H9 (cell line): Measurements from ENCODE around the gene MIGA2. TPM values are rescaled to one million over a fixed set of nuclear protein-coding genes. Genes with fewer than 3 reads are reported as not detected.

Source experiments
- DNase-seq: peaks from one replicate; pipeline ENCODE4 v3.0.0-alpha.2; 2017
- H2AFZ ChIP-seq: one replicate; pipeline ENCODE4 v1.6.1; 2013; ENCODE audit warnings: mild to moderate bottlenecking, low read length, control low read depth, moderate library complexity
- H2AK5ac ChIP-seq: 2 replicates; pipeline ENCODE4 v1.6.1; 2013; ENCODE audit warnings: low read length, control low read depth, mixed read lengths; ENCODE audit not compliant: insufficient read length
- H2BK120ac ChIP-seq: one replicate; pipeline ENCODE4 v1.6.1; 2013; ENCODE audit warnings: low read depth, mild to moderate bottlenecking, low read length, control low read depth, inconsistent platforms; ENCODE audit not compliant: poor library complexity, severe bottlenecking
- H2BK12ac ChIP-seq: 2 replicates; pipeline ENCODE4 v1.6.1; 2013; ENCODE audit warnings: low read length, control low read depth, mixed read lengths, low read depth; ENCODE audit not compliant: insufficient read length
- H2BK15ac ChIP-seq: 2 replicates; pipeline ENCODE4 v1.6.1; 2013; ENCODE audit warnings: low read depth, low read length, control low read depth
- H2BK20ac ChIP-seq: one replicate; pipeline ENCODE4 v1.6.1; 2013; ENCODE audit warnings: low read depth, mild to moderate bottlenecking, low read length, control low read depth, inconsistent platforms; ENCODE audit not compliant: poor library complexity, severe bottlenecking
- H2BK5ac ChIP-seq: 2 replicates; pipeline ENCODE4 v1.6.1; 2013; ENCODE audit warnings: low read length, control low read depth, mixed read lengths; ENCODE audit not compliant: insufficient read length
- H3K14ac ChIP-seq: 2 replicates; pipeline ENCODE4 v1.6.1; 2013; ENCODE audit warnings: low read length, control low read depth; ENCODE audit not compliant: insufficient read depth
- H3K18ac ChIP-seq: 2 replicates; pipeline ENCODE4 v1.6.1; 2013; ENCODE audit warnings: low read depth, mild to moderate bottlenecking, mixed read lengths, low read length, control low read depth; ENCODE audit not compliant: insufficient read length
- H3K23ac ChIP-seq: 2 replicates; pipeline ENCODE4 v1.6.1; 2013; ENCODE audit warnings: low read length, control low read depth, mixed read lengths, low read depth; ENCODE audit not compliant: insufficient read length
- H3K23me2 ChIP-seq: 2 replicates; pipeline ENCODE4 v1.6.1; 2013; ENCODE audit warnings: low read depth, mild to moderate bottlenecking, mixed read lengths, low read length, control low read depth; ENCODE audit not compliant: insufficient read length, poor library complexity, severe bottlenecking
- H3K27ac ChIP-seq: 2 replicates; pipeline ENCODE4 v1.5.1; 2013; ENCODE audit warnings: low read length, control low read depth, mixed read lengths, low read depth; ENCODE audit not compliant: insufficient read length
- H3K27me3 ChIP-seq: 2 replicates; pipeline ENCODE4 v1.6.1; 2013; ENCODE audit warnings: low read length, control low read depth, inconsistent platforms; ENCODE audit not compliant: insufficient read depth
- H3K4ac ChIP-seq: 2 replicates; pipeline ENCODE4 v1.6.1; 2013; ENCODE audit warnings: low read depth, mild to moderate bottlenecking, control low read depth, inconsistent platforms, low read length, moderate library complexity
- H3K4me1 ChIP-seq: 2 replicates; pipeline ENCODE4 v1.6.1; 2013; ENCODE audit warnings: low read length, control low read depth, inconsistent platforms; ENCODE audit not compliant: insufficient read depth
- H3K4me2 ChIP-seq: 2 replicates; pipeline ENCODE4 v1.6.1; 2013; ENCODE audit warnings: low read length, control low read depth, mixed read lengths; ENCODE audit not compliant: insufficient read length, insufficient read depth
- H3K56ac ChIP-seq: 2 replicates; pipeline ENCODE4 v1.6.1; 2013; ENCODE audit warnings: low read depth, mild to moderate bottlenecking, mixed read lengths, low read length, control low read depth; ENCODE audit not compliant: insufficient read length
- H3K79me1 ChIP-seq: 2 replicates; pipeline ENCODE4 v1.6.1; 2013; ENCODE audit warnings: low read depth, mild to moderate bottlenecking, moderate library complexity, low read length, control low read depth, inconsistent platforms; ENCODE audit not compliant: insufficient read depth, poor library complexity, severe bottlenecking
- H3K79me2 ChIP-seq: 2 replicates; pipeline ENCODE4 v1.6.1; 2013; ENCODE audit warnings: low read length, control low read depth, inconsistent platforms; ENCODE audit not compliant: insufficient read depth
- H3K9ac ChIP-seq: 2 replicates; pipeline ENCODE4 v1.6.1; 2013; ENCODE audit warnings: low read length, control low read depth, mixed read lengths; ENCODE audit not compliant: insufficient read length; ENCODE audit errors: extremely low read depth
- H3K9me3 ChIP-seq: one replicate; pipeline ENCODE4 v1.6.1; 2013; ENCODE audit warnings: low read depth, low read length, inconsistent platforms; ENCODE audit not compliant: control insufficient read depth
- H3T11ph ChIP-seq: one replicate; pipeline ENCODE4 v1.6.1; 2013; ENCODE audit warnings: mild to moderate bottlenecking, low read length, control low read depth, inconsistent platforms
- H4K20me1 ChIP-seq: one replicate; pipeline ENCODE4 v1.6.1; 2013; ENCODE audit not compliant: control insufficient read depth, insufficient read length, insufficient read depth
- H4K5ac ChIP-seq: 2 replicates; pipeline ENCODE4 v1.6.1; 2013; ENCODE audit warnings: low read depth, mild to moderate bottlenecking, mixed read lengths, low read length, control low read depth; ENCODE audit not compliant: insufficient read length
- H4K8ac ChIP-seq: replicated peaks from 2 replicates; pipeline ENCODE4 v1.6.1; 2013; ENCODE audit warnings: low read length, control low read depth, mixed read lengths, low read depth; ENCODE audit not compliant: insufficient read length
- H4K91ac ChIP-seq: 2 replicates; pipeline ENCODE4 v1.6.1; 2013; ENCODE audit warnings: low read depth, mild to moderate bottlenecking, moderate library complexity, mixed read lengths, low read length, control low read depth; ENCODE audit not compliant: insufficient read length
- H3K27ac Mint-ChIP-seq, 3 experiments: 2 replicates in 2 of 3; 3 replicates in 1 of 3; pipeline ENCODE4 v1.8.0; 2020 to 2021; ENCODE audit warnings: mixed read lengths in 3 of 3, mild to moderate bottlenecking in 1 of 3, moderate library complexity in 1 of 3
- H3K27me3 Mint-ChIP-seq: 2 replicates; pipeline ENCODE4 v1.8.0; 2021; ENCODE audit warnings: low read depth, mild to moderate bottlenecking, moderate library complexity, mixed read lengths
- H3K36me3 Mint-ChIP-seq, 3 experiments: 2 replicates in 2 of 3; 3 replicates in 1 of 3; pipeline ENCODE4 v1.8.0; 2020 to 2021; ENCODE audit warnings: low read depth in 3 of 3, mixed read lengths in 3 of 3; ENCODE audit not compliant: insufficient read depth in 1 of 3
- H3K4me1 Mint-ChIP-seq, 2 experiments: 2 replicates each; pipeline ENCODE4 v1.8.0; 2020; ENCODE audit warnings: mixed read lengths in 2 of 2
- H3K4me3 Mint-ChIP-seq, 2 experiments: 2 replicates in 1 of 2; 3 replicates in 1 of 2; pipeline ENCODE4 v1.8.0; 2020 to 2021; ENCODE audit warnings: mild to moderate bottlenecking in 2 of 2, mixed read lengths in 2 of 2, moderate library complexity in 1 of 2
- H3K9me3 Mint-ChIP-seq, 2 experiments: 2 replicates in 1 of 2; 3 replicates in 1 of 2; pipeline ENCODE4 v1.8.0; 2020; ENCODE audit warnings: mild to moderate bottlenecking in 2 of 2, mixed read lengths in 2 of 2, moderate library complexity in 1 of 2
- CTCF ChIP-seq: fragments of 200-600 bp; sonication (generic); conservative IDR thresholded peaks from 3 replicates; pipeline ENCODE4 v1.8.0; 2021; ENCODE audit warnings: antibody characterized with exemption, mild to moderate bottlenecking
- WGBS: extraction: QIAGEN DNeasy Blood & Tissue Kit; methylation state at CpG from one replicate; pipeline ENCODE4 v1.1.7; 2013; ENCODE audit warnings: missing lambda C conversion rate, low lambda C conversion rate, mixed read lengths; ENCODE audit not compliant: insufficient read length; ENCODE audit errors: extremely low coverage; 5-methylcytosine and 5-hydroxymethylcytosine counted together
- total RNA-seq: library from RNA; stranded (reverse); gene quantifications from 2 replicates; pipeline ENCODE4 v1.2.1, GENCODE V29; 2021

The MIGA2 gene
- total RNA-seq, 1 experiment from 2014 or later: 37.8 TPM

- Histone ChIP-seq H4K20me1 (no peaks in the 10 kb centered on the region), H2BK12ac (no peak overlapping the region), H3K18ac (no peak overlapping the region), H3K4ac (no peak overlapping the region), H3K27ac (no peak overlapping the region), H3K27me3 (no peaks in the 10 kb centered on the region), H2AFZ (no peak overlapping the region), H3K9me3 (no peaks in the 10 kb centered on the region), H3K4me1 (no peaks in the 10 kb centered on the region; the same call in 1 of the 2 replicates), H2BK5ac (no peak overlapping the region), H3T11ph (no peak overlapping the region), H3K56ac (no peak overlapping the region), H2BK20ac (no peak overlapping the region), H3K9ac (no peak overlapping the region), H4K8ac (no peak overlapping the region), H3K4me2 (no peak overlapping the region), H4K5ac (no peak overlapping the region), H3K79me1 (peaks cover 2% of the 10 kb centered on the region), H4K91ac (no peak overlapping the region), H2BK120ac (no peak overlapping the region), H3K23ac (no peak overlapping the region), H3K79me2 (peaks cover 6% of the 10 kb centered on the region; the same call in 1 of the 2 replicates), H2BK15ac (no peak overlapping the region), H2AK5ac (no peak overlapping the region), H3K23me2 (peaks cover 12% of the 10 kb centered on the region), H3K14ac (no peak overlapping the region)
- Mint-ChIP-seq H3K9me3 (no peaks in the 10 kb centered on the region), H3K27ac (peak overlapping the region in 1 of 3 experiments; percentile 32; a peak in 1 of 7 replicates), H3K27me3 (peaks cover 3% of the 10 kb centered on the region; the same call in 1 of the 2 replicates), H3K4me1 (peaks cover 4 to 22% of the 10 kb centered on the region in 2 experiments), H3K36me3 (no peaks in the 10 kb centered on the region; a peak in 1 of 7 replicates), H3K4me3 (no peak overlapping the region)
- no CpG with 5 or more reads among the region's 10 CpGs for WGBS
- DNase-seq: no peak
- no peak for TF ChIP-seq CTCF
These were observed 40.8 kb downstream of the MIGA2 start for GRCh38 chr9:129077236-129077635.
